Measurements from ENCODE around the gene GDPD2. TPM values are rescaled to one million over a fixed set of nuclear protein-coding genes. Genes with fewer than 3 reads are reported as not detected.

GDPD2 gene
- total RNA-seq, 1 donor from 2014 or later: not detected

GRCh38 chrX:70477734-70478075, 54.6 kb downstream of the GDPD2 start:
- DNase-seq: no peak
- H3K9me3 ChIP-seq (replicated peaks): no peaks in the 10 kb centered on the region
- H3K27ac ChIP-seq (replicated peaks): peak overlapping the region; percentile 87
- H3K4me1 ChIP-seq: peaks cover 46% of the 10 kb centered on the region
- intact Hi-C loops (cut with micrococcal nuclease): no loop called here
- no peak for TF ChIP-seq CTCF (IDR thresholded peaks at IDR 0.05; ENCODE audit: borderline replicate concordance)
- H3K4me3 ChIP-seq: no peak overlapping the region
- no peaks in the 10 kb centered on the region for H3K27me3 ChIP-seq (ENCODE audit: low read depth)
- no peaks in the 10 kb centered on the region for H3K36me3 ChIP-seq

DNA sequence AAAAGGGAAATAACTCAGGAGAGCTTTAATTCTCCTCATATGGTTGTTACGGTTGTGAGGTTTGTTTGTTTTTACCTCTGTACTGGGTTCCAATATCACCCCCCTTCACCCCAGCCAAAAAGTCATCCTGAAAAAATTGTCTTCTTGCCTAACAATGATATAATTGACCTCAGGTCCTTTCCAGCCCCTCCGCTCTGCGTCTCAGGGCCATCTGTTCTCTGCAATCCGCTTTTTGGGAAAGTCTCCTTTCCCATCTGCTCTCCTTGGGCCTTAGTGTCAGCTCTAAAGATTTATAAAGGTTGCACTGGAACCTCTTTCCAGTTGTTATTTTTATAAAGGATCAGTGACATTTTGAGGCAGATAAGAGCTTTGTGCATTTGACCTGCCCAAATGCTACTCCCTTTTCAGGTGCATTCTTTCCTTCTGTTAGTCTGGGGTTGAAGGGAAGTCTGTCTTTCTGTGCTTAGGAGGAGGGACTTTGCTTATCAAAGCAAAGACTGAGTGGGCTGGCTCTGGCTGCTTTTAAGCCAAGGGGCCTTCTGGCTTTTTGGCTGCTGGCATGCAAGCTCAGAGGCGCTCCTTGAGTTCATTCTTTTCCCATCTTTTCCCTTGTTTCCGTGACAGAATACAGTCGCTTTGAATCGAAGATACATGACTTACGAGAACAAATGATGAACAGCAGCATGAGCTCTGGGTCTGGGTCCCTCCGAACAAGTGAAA, 55.6 kb downstream of the GDPD2 start:
- intact Hi-C loops (cut with micrococcal nuclease): no loop called here
- H3K4me3 ChIP-seq: peak overlapping the region; percentile 55
- no peak for DNase-seq
- H3K36me3 ChIP-seq: no peaks in the 10 kb centered on the region
- H3K4me1 ChIP-seq: peaks cover 46% of the 10 kb centered on the region
- H3K9me3 ChIP-seq (replicated peaks): no peaks in the 10 kb centered on the region
- no peaks in the 10 kb centered on the region for H3K27me3 ChIP-seq (ENCODE audit: low read depth)
- peak overlapping the region; percentile 87 for H3K27ac ChIP-seq (replicated peaks)
- TF ChIP-seq CTCF (IDR thresholded peaks at IDR 0.05; ENCODE audit: borderline replicate concordance): no peak

- peak overlapping the region; percentile 55 for H3K4me3 ChIP-seq
- no peaks in the 10 kb centered on the region for H3K27me3 ChIP-seq (ENCODE audit: low read depth)
Measured at GRCh38 chrX:70479247-70479921, 56.3 kb downstream of the GDPD2 start.

GRCh38 chrX:70479922-70480659, 57.0 kb downstream of the GDPD2 start:
- no peaks in the 10 kb centered on the region for H3K27me3 ChIP-seq (ENCODE audit: low read depth)
- peaks cover 46% of the 10 kb centered on the region for H3K4me1 ChIP-seq
- no peaks in the 10 kb centered on the region for H3K9me3 ChIP-seq (replicated peaks)
- no peak for DNase-seq
- intact Hi-C loops (cut with micrococcal nuclease): no loop called here
- peak overlapping the region; percentile 87 for H3K27ac ChIP-seq (replicated peaks)
- H3K4me3 ChIP-seq: peak overlapping the region; percentile 55
- TF ChIP-seq CTCF (IDR thresholded peaks at IDR 0.05; ENCODE audit: borderline replicate concordance): no peak
- H3K36me3 ChIP-seq: no peaks in the 10 kb centered on the region

More at GRCh38 chrX:70479247-70479921, 56.3 kb downstream of the GDPD2 start:
- H3K4me1 ChIP-seq: peaks cover 46% of the 10 kb centered on the region
- no peak for TF ChIP-seq CTCF (IDR thresholded peaks at IDR 0.05; ENCODE audit: borderline replicate concordance)
- intact Hi-C loops (cut with micrococcal nuclease): no loop called here
- H3K9me3 ChIP-seq (replicated peaks): no peaks in the 10 kb centered on the region
- H3K27ac ChIP-seq (replicated peaks): peak overlapping the region; percentile 87
- H3K36me3 ChIP-seq: no peaks in the 10 kb centered on the region
- no peak for DNase-seq

DNA sequence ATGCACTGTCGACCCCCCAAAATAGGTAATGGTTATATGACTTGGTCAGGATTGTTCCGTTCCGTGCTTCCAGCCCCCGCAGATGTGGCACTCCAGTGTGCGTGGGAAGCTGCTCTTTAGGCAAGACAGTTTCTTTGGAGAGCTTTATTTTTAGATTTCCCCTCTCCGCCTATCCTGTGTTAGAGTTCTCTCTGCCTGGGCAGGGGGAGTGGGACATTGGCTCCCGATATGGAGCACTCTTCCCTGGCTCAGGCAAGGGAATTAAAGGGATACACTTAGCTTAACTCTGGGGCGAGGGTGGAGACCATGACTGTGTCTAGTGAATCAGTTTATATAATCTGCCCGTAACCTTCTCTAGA, 57.5 kb downstream of the GDPD2 start:
- Histone ChIP-seq H3K27ac (replicated peaks) (peak overlapping the region; percentile 87), H3K27me3 (ENCODE audit: low read depth) (no peaks in the 10 kb centered on the region), H3K4me1 (peaks cover 46% of the 10 kb centered on the region), H3K9me3 (replicated peaks) (no peaks in the 10 kb centered on the region), H3K4me3 (peak overlapping the region; percentile 55), H3K36me3 (no peaks in the 10 kb centered on the region)
- peak; percentile 35 for DNase-seq
- no peak for TF ChIP-seq CTCF (IDR thresholded peaks at IDR 0.05; ENCODE audit: borderline replicate concordance)
- intact Hi-C loops (cut with micrococcal nuclease): no loop called here

All from left ventricle myocardium inferior (tissue), 1 donor.